ENCODE data around the gene TF.
A peak's percentile ranks its signal among the peaks of the same experiment; 100 is the strongest.

Gene TF

DNA sequence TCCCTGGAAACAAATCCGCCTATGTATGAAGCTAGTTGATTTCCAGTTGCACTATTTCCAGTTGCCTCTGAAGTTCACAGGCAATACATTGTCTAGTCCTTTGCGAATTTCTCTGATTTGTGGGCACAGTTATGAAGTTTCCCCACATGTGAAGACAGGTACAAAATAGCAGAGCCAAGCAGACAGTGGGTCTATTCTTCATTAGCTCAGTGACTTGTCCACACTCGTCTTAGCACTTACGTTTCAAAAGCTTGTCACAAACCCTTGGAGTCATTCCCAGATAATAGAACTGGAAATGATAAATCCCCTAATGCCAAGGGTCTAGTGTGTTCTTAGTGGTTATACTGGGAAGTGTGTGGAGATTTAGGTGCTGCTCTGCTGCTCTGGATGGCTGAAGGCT, 73.9 kb downstream of the TF start:
- H3K4me2 ChIP-seq (ENCODE audit: low read depth, low read length, poor library complexity, severe bottlenecking), result no peak overlapping the region
- H4K20me1 ChIP-seq (ENCODE audit: low read depth, low read length), result no peaks in the 10 kb centered on the region
- no peak overlapping the region for H3K4me3 ChIP-seq (ENCODE audit: insufficient read depth, low read length, poor library complexity, severe bottlenecking)
- no peak overlapping the region for H2AFZ ChIP-seq (ENCODE audit: low read depth, low read length, severe bottlenecking)
- H3K9me3 ChIP-seq (ENCODE audit: insufficient read depth, low read length), result no peaks in the 10 kb centered on the region
- no peaks in the 10 kb centered on the region for H3K79me2 ChIP-seq (ENCODE audit: insufficient read depth, low read length)
- H3K36me3 ChIP-seq (ENCODE audit: low read length), result peaks cover 42% of the 10 kb centered on the region
- H3F3A ChIP-seq (ENCODE audit: insufficient read depth), result peaks cover 10% of the 10 kb centered on the region; the same call in 1 of the 2 replicates
- no peak overlapping the region for H3K9ac ChIP-seq (ENCODE audit: low read length)
- H3K27me3 ChIP-seq (ENCODE audit: low read length), result no peaks in the 10 kb centered on the region
- H3K27ac ChIP-seq (ENCODE audit: low read depth, low read length), result no peak overlapping the region
- H3K9me2 ChIP-seq (replicated peaks; ENCODE audit: insufficient read depth, low read length), result no peaks in the 10 kb centered on the region
- TF ChIP-seq EZH2phosphoT487 (conservative IDR thresholded peaks at IDR 0.05; ENCODE audit: low read length), result no peak
- TF ChIP-seq, protein P1, sequence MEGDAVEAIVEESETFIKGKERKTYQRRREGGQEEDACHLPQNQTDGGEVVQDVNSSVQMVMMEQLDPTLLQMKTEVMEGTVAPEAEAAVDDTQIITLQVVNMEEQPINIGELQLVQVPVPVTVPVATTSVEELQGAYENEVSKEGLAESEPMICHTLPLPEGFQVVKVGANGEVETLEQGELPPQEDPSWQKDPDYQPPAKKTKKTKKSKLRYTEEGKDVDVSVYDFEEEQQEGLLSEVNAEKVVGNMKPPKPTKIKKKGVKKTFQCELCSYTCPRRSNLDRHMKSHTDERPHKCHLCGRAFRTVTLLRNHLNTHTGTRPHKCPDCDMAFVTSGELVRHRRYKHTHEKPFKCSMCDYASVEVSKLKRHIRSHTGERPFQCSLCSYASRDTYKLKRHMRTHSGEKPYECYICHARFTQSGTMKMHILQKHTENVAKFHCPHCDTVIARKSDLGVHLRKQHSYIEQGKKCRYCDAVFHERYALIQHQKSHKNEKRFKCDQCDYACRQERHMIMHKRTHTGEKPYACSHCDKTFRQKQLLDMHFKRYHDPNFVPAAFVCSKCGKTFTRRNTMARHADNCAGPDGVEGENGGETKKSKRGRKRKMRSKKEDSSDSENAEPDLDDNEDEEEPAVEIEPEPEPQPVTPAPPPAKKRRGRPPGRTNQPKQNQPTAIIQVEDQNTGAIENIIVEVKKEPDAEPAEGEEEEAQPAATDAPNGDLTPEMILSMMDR (IDR thresholded peaks at IDR 0.05; ENCODE audit: insufficient read depth, low read length, poor library complexity, severe bottlenecking), result no peak

DNA sequence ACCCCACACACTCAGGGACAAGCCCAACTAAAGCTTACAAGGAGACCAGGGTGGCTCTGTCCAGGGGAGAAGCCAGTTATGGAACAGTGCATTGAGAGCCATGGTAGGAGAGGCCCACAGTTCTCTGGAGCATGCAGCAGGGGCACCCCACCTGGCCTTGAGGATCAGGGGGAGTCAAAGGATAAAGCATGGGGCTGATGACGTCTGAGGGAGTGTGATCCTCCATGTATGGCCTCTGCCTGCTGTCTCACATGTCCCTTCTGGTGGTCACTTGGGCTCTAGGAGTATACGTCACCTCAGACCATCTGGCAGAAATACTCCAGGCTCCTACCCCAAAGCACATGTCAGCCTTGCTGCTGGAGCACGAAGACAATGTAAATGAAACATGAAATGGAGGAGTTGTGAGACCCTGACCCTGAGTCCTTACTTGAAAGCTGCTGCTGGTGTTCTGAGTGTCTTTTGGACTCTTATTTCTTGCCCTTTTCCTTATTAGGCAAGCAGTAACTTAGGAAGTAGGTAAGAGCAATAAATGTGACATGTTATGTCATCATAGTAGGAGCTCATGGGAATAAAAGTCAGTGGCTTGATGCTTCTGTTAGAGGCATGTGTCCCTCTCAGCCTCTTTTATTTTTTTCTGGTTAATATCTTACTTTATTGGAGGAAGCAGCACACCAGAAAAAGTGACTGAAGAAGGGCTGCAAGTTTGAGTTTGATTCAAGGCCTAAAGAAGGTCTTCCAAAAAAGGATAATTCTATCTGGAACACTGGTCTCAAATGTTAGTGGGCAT, 74.9 kb downstream of the TF start:
- peaks cover 33% of the 10 kb centered on the region for H3K36me3 ChIP-seq (ENCODE audit: low read length)

DNA sequence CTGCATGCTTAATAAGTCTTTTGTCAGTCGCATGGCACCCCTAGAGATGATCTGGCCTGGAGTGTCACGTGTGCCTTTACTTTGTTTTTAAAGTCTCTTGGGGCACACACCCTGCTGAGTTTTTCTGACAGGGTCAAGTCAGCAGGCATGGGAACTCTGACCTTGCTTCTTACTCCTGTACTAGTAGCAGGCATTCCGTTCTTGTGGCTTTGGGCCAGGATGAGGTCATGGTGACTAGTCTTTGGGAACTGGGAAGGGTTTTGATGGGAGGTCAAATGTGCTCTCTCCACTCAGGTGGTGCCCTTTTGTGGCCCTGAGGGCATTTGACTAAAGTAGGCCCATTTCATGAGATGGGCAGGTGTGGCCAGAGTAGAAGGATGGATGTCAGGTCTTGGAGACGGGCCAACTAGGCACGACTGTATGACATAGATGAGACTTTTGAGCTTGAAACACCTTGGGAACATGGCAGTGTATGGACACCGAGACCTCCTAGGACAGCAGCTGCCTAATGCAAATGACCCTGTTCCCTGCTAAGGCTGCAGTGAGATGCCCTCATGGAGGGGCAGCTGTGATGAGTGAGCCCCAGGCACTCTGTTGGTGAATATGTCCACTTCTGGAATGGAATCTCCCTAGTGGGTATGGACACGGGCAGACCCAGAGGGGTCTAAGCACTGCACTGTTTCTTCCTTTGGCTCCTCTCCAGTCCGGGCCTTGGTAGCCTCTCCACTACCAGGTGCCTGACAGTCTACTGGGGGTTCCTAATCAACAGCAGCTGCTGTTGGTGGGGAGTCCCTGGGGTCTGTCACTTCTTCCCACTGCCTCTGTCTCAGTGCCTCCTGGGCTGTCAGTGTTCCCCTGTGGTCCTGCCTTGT, 75.8 kb downstream of the TF start:
- H3K27me3 ChIP-seq (ENCODE audit: low read length), result no peaks in the 10 kb centered on the region
- H3K79me2 ChIP-seq (ENCODE audit: insufficient read depth, low read length), result no peaks in the 10 kb centered on the region
- H3K27ac ChIP-seq (ENCODE audit: low read depth, low read length), result no peak overlapping the region
- no peaks in the 10 kb centered on the region for H4K20me1 ChIP-seq (ENCODE audit: low read depth, low read length)
- H3K36me3 ChIP-seq (ENCODE audit: low read length), result peaks cover 25% of the 10 kb centered on the region
- no peaks in the 10 kb centered on the region for H3K9me3 ChIP-seq (ENCODE audit: insufficient read depth, low read length)
- no peak overlapping the region for H3K4me2 ChIP-seq (ENCODE audit: low read depth, low read length, poor library complexity, severe bottlenecking)
- 0 out of 2 replicates have a peak, but pooled peaks cover under 1% of the 10 kb centered on the region for H3F3A ChIP-seq (ENCODE audit: insufficient read depth)
- TF ChIP-seq EZH2phosphoT487 (conservative IDR thresholded peaks at IDR 0.05; ENCODE audit: low read length), result no peak
- TF ChIP-seq, protein P1 (IDR thresholded peaks at IDR 0.05; ENCODE audit: insufficient read depth, low read length, poor library complexity, severe bottlenecking), result peak; percentile 10
- no peak overlapping the region for H3K9ac ChIP-seq (ENCODE audit: low read length)
- H3K9me2 ChIP-seq (replicated peaks; ENCODE audit: insufficient read depth, low read length), result no peaks in the 10 kb centered on the region
- H2AFZ ChIP-seq (ENCODE audit: low read depth, low read length, severe bottlenecking), result no peak overlapping the region
- H3K4me3 ChIP-seq (ENCODE audit: insufficient read depth, low read length, poor library complexity, severe bottlenecking), result no peak overlapping the region

More for the DNA sequence above, 74.9 kb downstream of the TF start:
- Histone ChIP-seq H3K27me3 (ENCODE audit: low read length) (no peaks in the 10 kb centered on the region), H4K20me1 (ENCODE audit: low read depth, low read length) (no peaks in the 10 kb centered on the region), H3K79me2 (ENCODE audit: insufficient read depth, low read length) (no peaks in the 10 kb centered on the region), H3K9me2 (replicated peaks; ENCODE audit: insufficient read depth, low read length) (no peaks in the 10 kb centered on the region), H3K4me2 (ENCODE audit: low read depth, low read length, poor library complexity, severe bottlenecking) (no peak overlapping the region), H2AFZ (ENCODE audit: low read depth, low read length, severe bottlenecking) (no peak overlapping the region), H3K9me3 (ENCODE audit: insufficient read depth, low read length) (no peaks in the 10 kb centered on the region), H3K4me3 (ENCODE audit: insufficient read depth, low read length, poor library complexity, severe bottlenecking) (no peak overlapping the region), H3F3A (ENCODE audit: insufficient read depth) (peaks cover 10% of the 10 kb centered on the region; the same call in 1 of the 2 replicates), H3K27ac (ENCODE audit: low read depth, low read length) (no peak overlapping the region), H3K9ac (ENCODE audit: low read length) (no peak overlapping the region)
- no peak for TF ChIP-seq EZH2phosphoT487 (conservative IDR thresholded peaks at IDR 0.05; ENCODE audit: low read length)
- TF ChIP-seq, protein P1 (IDR thresholded peaks at IDR 0.05; ENCODE audit: insufficient read depth, low read length, poor library complexity, severe bottlenecking), result no peak
